ENCODE data around the gene CLPX.
A peak's percentile ranks its signal among the peaks of the same experiment; 100 is the strongest.
"Not testable (repeated sequence)": the region's sequence is repeated elsewhere in the genome, so short reads cannot be mapped to it uniquely, and the experiment has no call there.

Gene CLPX

GRCh38 chr15:65192016-65192415 is 6.9 kb upstream of the CLPX start:
- no peak overlapping the region for H3K27ac ChIP-seq (ENCODE audit: low read depth, low read length)
- no peak overlapping the region for H3K4me3 ChIP-seq (ENCODE audit: low read depth, low read length)
- no peaks in the 10 kb centered on the region for H3K4me1 ChIP-seq (ENCODE audit: control insufficient read depth, insufficient read depth, low read length, unreplicated experiment)
- no peaks in the 10 kb centered on the region for H3K36me3 ChIP-seq (ENCODE audit: insufficient read depth, low read length)
- no peaks in the 10 kb centered on the region for H3K27me3 ChIP-seq (ENCODE audit: insufficient read depth, low read length)
- no peaks in the 10 kb centered on the region for H3K79me2 ChIP-seq (ENCODE audit: control insufficient read depth, insufficient read depth, low read length, unreplicated experiment)
- no peak overlapping the region for H2AFZ ChIP-seq (ENCODE audit: low read length, unreplicated experiment)

GRCh38 chr15:65189102-65189740 is 4.1 kb upstream of the CLPX start:
- Histone ChIP-seq H3K36me3 (ENCODE audit: insufficient read depth, low read length) (no peaks in the 10 kb centered on the region), H3K27me3 (ENCODE audit: insufficient read depth, low read length) (no peaks in the 10 kb centered on the region), H3K27ac (ENCODE audit: low read depth, low read length) (no peak overlapping the region), H3K4me3 (ENCODE audit: low read depth, low read length) (no peak overlapping the region), H3K4me1 (ENCODE audit: control insufficient read depth, insufficient read depth, low read length, unreplicated experiment) (no peaks in the 10 kb centered on the region), H2AFZ (ENCODE audit: low read length, unreplicated experiment) (no peak overlapping the region), H3K79me2 (ENCODE audit: control insufficient read depth, insufficient read depth, low read length, unreplicated experiment) (peaks cover 9% of the 10 kb centered on the region)

- not testable (repeated sequence) for H3K4me1 ChIP-seq (ENCODE audit: control insufficient read depth, insufficient read depth, low read length, unreplicated experiment); H3K36me3 ChIP-seq (ENCODE audit: insufficient read depth, low read length); H3K4me3 ChIP-seq (ENCODE audit: low read depth, low read length); H3K27me3 ChIP-seq (ENCODE audit: insufficient read depth, low read length); H2AFZ ChIP-seq (ENCODE audit: low read length, unreplicated experiment); H3K27ac ChIP-seq (ENCODE audit: low read depth, low read length)
- peaks cover 17% of the 10 kb centered on the region for H3K79me2 ChIP-seq (ENCODE audit: control insufficient read depth, insufficient read depth, low read length, unreplicated experiment)
Measured at GRCh38 chr15:65188472-65188871, 3.3 kb upstream of the CLPX start.

- peaks cover 57% of the 10 kb centered on the region for H3K79me2 ChIP-seq (ENCODE audit: control insufficient read depth, insufficient read depth, low read length, unreplicated experiment)
- H2AFZ ChIP-seq (ENCODE audit: low read length, unreplicated experiment) = peak overlapping the region; percentile 96
- peak overlapping the region; percentile 92 for H3K4me3 ChIP-seq (ENCODE audit: low read depth, low read length)
- peak overlapping the region; percentile 58 for H3K27ac ChIP-seq (ENCODE audit: low read depth, low read length)
- peaks cover 6% of the 10 kb centered on the region for H3K36me3 ChIP-seq (ENCODE audit: insufficient read depth, low read length)
- H3K27me3 ChIP-seq (ENCODE audit: insufficient read depth, low read length) = no peaks in the 10 kb centered on the region
- peaks cover 9% of the 10 kb centered on the region for H3K4me1 ChIP-seq (ENCODE audit: control insufficient read depth, insufficient read depth, low read length, unreplicated experiment)
Measured at GRCh38 chr15:65184305-65184867, 756 bp downstream of the CLPX start.

DNA sequence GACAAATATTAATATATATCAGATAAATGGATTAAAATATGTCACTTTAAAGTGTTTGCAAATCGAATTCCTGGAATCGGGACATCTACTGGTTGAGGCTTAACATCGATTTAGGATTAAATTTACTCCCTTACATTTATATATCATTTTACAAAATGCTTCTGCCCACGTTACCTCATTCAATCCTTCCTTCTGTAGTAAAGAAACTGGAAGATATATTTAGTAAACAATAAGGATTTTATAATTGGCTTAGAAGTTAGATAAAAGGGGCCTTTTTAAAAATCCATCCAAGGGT is 1.3 kb downstream of the CLPX start:
- H3K27me3 ChIP-seq (ENCODE audit: insufficient read depth, low read length) = no peaks in the 10 kb centered on the region
- H3K4me3 ChIP-seq (ENCODE audit: low read depth, low read length) = peak overlapping the region; percentile 92
- H3K4me1 ChIP-seq (ENCODE audit: control insufficient read depth, insufficient read depth, low read length, unreplicated experiment) = peaks cover 9% of the 10 kb centered on the region
- peak overlapping the region; percentile 58 for H3K27ac ChIP-seq (ENCODE audit: low read depth, low read length)
- H2AFZ ChIP-seq (ENCODE audit: low read length, unreplicated experiment) = peak overlapping the region; percentile 96
- peaks cover 10% of the 10 kb centered on the region for H3K36me3 ChIP-seq (ENCODE audit: insufficient read depth, low read length)
- H3K79me2 ChIP-seq (ENCODE audit: control insufficient read depth, insufficient read depth, low read length, unreplicated experiment) = peaks cover 60% of the 10 kb centered on the region

GRCh38 chr15:65182538-65182937 is 2.6 kb downstream of the CLPX start:
- Histone ChIP-seq H3K79me2 (ENCODE audit: control insufficient read depth, insufficient read depth, low read length, unreplicated experiment) (peaks cover 60% of the 10 kb centered on the region), H3K4me1 (ENCODE audit: control insufficient read depth, insufficient read depth, low read length, unreplicated experiment) (peaks cover 14% of the 10 kb centered on the region)

GRCh38 chr15:65181582-65182353 is 3.4 kb downstream of the CLPX start:
- H2AFZ ChIP-seq (ENCODE audit: low read length, unreplicated experiment); H3K27me3 ChIP-seq (ENCODE audit: insufficient read depth, low read length); H3K4me3 ChIP-seq (ENCODE audit: low read depth, low read length); H3K27ac ChIP-seq (ENCODE audit: low read depth, low read length): not testable (repeated sequence)
- Histone ChIP-seq H3K79me2 (ENCODE audit: control insufficient read depth, insufficient read depth, low read length, unreplicated experiment) (peaks cover 60% of the 10 kb centered on the region), H3K36me3 (ENCODE audit: insufficient read depth, low read length) (peaks cover 23% of the 10 kb centered on the region), H3K4me1 (ENCODE audit: control insufficient read depth, insufficient read depth, low read length, unreplicated experiment) (peaks cover 14% of the 10 kb centered on the region)

More at GRCh38 chr15:65182538-65182937, 2.6 kb downstream of the CLPX start:
- Histone ChIP-seq H2AFZ (ENCODE audit: low read length, unreplicated experiment) (no peak overlapping the region), H3K27me3 (ENCODE audit: insufficient read depth, low read length) (no peaks in the 10 kb centered on the region), H3K36me3 (ENCODE audit: insufficient read depth, low read length) (peaks cover 18% of the 10 kb centered on the region), H3K27ac (ENCODE audit: low read depth, low read length) (no peak overlapping the region), H3K4me3 (ENCODE audit: low read depth, low read length) (peak overlapping the region; percentile 92)

- no peaks in the 10 kb centered on the region for H3K27me3 ChIP-seq (ENCODE audit: insufficient read depth, low read length)
- no peak overlapping the region for H3K27ac ChIP-seq (ENCODE audit: low read depth, low read length)
- H2AFZ ChIP-seq (ENCODE audit: low read length, unreplicated experiment) = no peak overlapping the region
- H3K4me1 ChIP-seq (ENCODE audit: control insufficient read depth, insufficient read depth, low read length, unreplicated experiment) = peaks cover 14% of the 10 kb centered on the region
- peaks cover 64% of the 10 kb centered on the region for H3K79me2 ChIP-seq (ENCODE audit: control insufficient read depth, insufficient read depth, low read length, unreplicated experiment)
- H3K4me3 ChIP-seq (ENCODE audit: low read depth, low read length) = no peak overlapping the region
- H3K36me3 ChIP-seq (ENCODE audit: insufficient read depth, low read length) = peaks cover 33% of the 10 kb centered on the region
Measured at GRCh38 chr15:65180167-65180566, 5.0 kb downstream of the CLPX start.

GRCh38 chr15:65177901-65178300 is 7.2 kb downstream of the CLPX start:
- peaks cover 42% of the 10 kb centered on the region for H3K79me2 ChIP-seq (ENCODE audit: control insufficient read depth, insufficient read depth, low read length, unreplicated experiment)
- H3K4me3 ChIP-seq (ENCODE audit: low read depth, low read length) = no peak overlapping the region
- H3K36me3 ChIP-seq (ENCODE audit: insufficient read depth, low read length) = peaks cover 40% of the 10 kb centered on the region

GRCh38 chr15:65176056-65176455 is 9.1 kb downstream of the CLPX start:
- Histone ChIP-seq H3K4me1 (ENCODE audit: control insufficient read depth, insufficient read depth, low read length, unreplicated experiment) (peaks cover 5% of the 10 kb centered on the region), H3K27ac (ENCODE audit: low read depth, low read length) (no peak overlapping the region), H2AFZ (ENCODE audit: low read length, unreplicated experiment) (no peak overlapping the region), H3K79me2 (ENCODE audit: control insufficient read depth, insufficient read depth, low read length, unreplicated experiment) (peaks cover 24% of the 10 kb centered on the region), H3K27me3 (ENCODE audit: insufficient read depth, low read length) (no peaks in the 10 kb centered on the region), H3K4me3 (ENCODE audit: low read depth, low read length) (no peak overlapping the region), H3K36me3 (ENCODE audit: insufficient read depth, low read length) (peaks cover 46% of the 10 kb centered on the region)

More at GRCh38 chr15:65177901-65178300, 7.2 kb downstream of the CLPX start:
- Histone ChIP-seq H3K27ac (ENCODE audit: low read depth, low read length) (no peak overlapping the region), H3K4me1 (ENCODE audit: control insufficient read depth, insufficient read depth, low read length, unreplicated experiment) (peaks cover 12% of the 10 kb centered on the region), H2AFZ (ENCODE audit: low read length, unreplicated experiment) (no peak overlapping the region), H3K27me3 (ENCODE audit: insufficient read depth, low read length) (no peaks in the 10 kb centered on the region)

- Histone ChIP-seq H3K4me3 (ENCODE audit: low read depth, low read length) (no peak overlapping the region), H3K36me3 (ENCODE audit: insufficient read depth, low read length) (peaks cover 46% of the 10 kb centered on the region), H3K27me3 (ENCODE audit: insufficient read depth, low read length) (no peaks in the 10 kb centered on the region), H3K27ac (ENCODE audit: low read depth, low read length) (no peak overlapping the region), H3K79me2 (ENCODE audit: control insufficient read depth, insufficient read depth, low read length, unreplicated experiment) (peaks cover 19% of the 10 kb centered on the region), H2AFZ (ENCODE audit: low read length, unreplicated experiment) (no peak overlapping the region), H3K4me1 (ENCODE audit: control insufficient read depth, insufficient read depth, low read length, unreplicated experiment) (peaks cover 5% of the 10 kb centered on the region)
Measured at GRCh38 chr15:65175511-65175910, 9.6 kb downstream of the CLPX start.
